HEK293 (cell line): ENCODE measurements around the gene ARHGEF7.

Experiments
- KLF1 ChIP-seq: fragments of 450-650 bp; formaldehyde crosslinking; IDR thresholded peaks from 2 replicates; pipeline ENCODE4 v1.5.1; 2016; ENCODE audit warnings: missing biosample characterization, missing genetic modification characterization
- KLF16 ChIP-seq: fragments of 450-650 bp; formaldehyde crosslinking; IDR thresholded peaks from 2 replicates; pipeline ENCODE4 v1.5.1; 2017; ENCODE audit warnings: missing biosample characterization, missing genetic modification characterization
- KLF7 ChIP-seq: fragments of 450-650 bp; formaldehyde crosslinking; IDR thresholded peaks from 2 replicates; pipeline ENCODE4 v1.5.1; 2016; ENCODE audit warnings: missing biosample characterization, missing genetic modification characterization, borderline replicate concordance
- PBX3 ChIP-seq: sonication (generic); formaldehyde crosslinking; IDR thresholded peaks from 2 replicates; pipeline ENCODE4 v1.8.1; 2022; ENCODE audit warnings: mild to moderate bottlenecking, moderate library complexity, missing genetic modification reagents
- PRDM1 ChIP-seq: fragments of 450-650 bp; formaldehyde crosslinking; IDR thresholded peaks from 2 replicates; pipeline ENCODE4; 2016; ENCODE audit warnings: missing biosample characterization, missing genetic modification characterization
- SETDB1 ChIP-seq: IDR thresholded peaks from one replicate; pipeline ENCODE4 v1.6.1; 2017; ENCODE audit warnings: mild to moderate bottlenecking, low read length, moderate library complexity, mixed read lengths; ENCODE audit not compliant: insufficient read length
- TRIM28 ChIP-seq: IDR thresholded peaks from 2 replicates; pipeline ENCODE4 v1.6.1; 2011; ENCODE audit warnings: low read length, control low read depth, borderline replicate concordance
- TSHZ1 ChIP-seq: fragments of 450-650 bp; formaldehyde crosslinking; IDR thresholded peaks from 2 replicates; pipeline ENCODE4 v1.5.1; 2016; ENCODE audit warnings: missing biosample characterization, missing genetic modification characterization, borderline replicate concordance
- YY1 ChIP-seq: fragments of 450-650 bp; formaldehyde crosslinking; IDR thresholded peaks from 2 replicates; pipeline ENCODE4 v1.5.1; 2018; ENCODE audit warnings: missing biosample characterization, missing genetic modification characterization
- YY2 ChIP-seq: fragments of 450-650 bp; formaldehyde crosslinking; IDR thresholded peaks from 2 replicates; pipeline ENCODE4 v1.5.1; 2016; ENCODE audit warnings: missing biosample characterization, missing genetic modification characterization
- ZBTB8A ChIP-seq: fragments of 450-650 bp; formaldehyde crosslinking; IDR thresholded peaks from 2 replicates; pipeline ENCODE4 v1.5.1; 2016; ENCODE audit warnings: missing biosample characterization, missing genetic modification characterization
- ZFP41 ChIP-seq: fragments of 450-650 bp; formaldehyde crosslinking; IDR thresholded peaks from 2 replicates; pipeline ENCODE4 v1.5.1; 2016; ENCODE audit warnings: missing biosample characterization, missing genetic modification characterization, borderline replicate concordance
- ZNF24 ChIP-seq: fragments of 450-650 bp; formaldehyde crosslinking; IDR thresholded peaks from 2 replicates; pipeline ENCODE4 v1.5.1; 2016; ENCODE audit warnings: missing biosample characterization, missing genetic modification characterization
- ZNF280D ChIP-seq: fragments of 450-650 bp; formaldehyde crosslinking; IDR thresholded peaks from 2 replicates; pipeline ENCODE4 v1.5.1; 2016; ENCODE audit warnings: missing biosample characterization, missing genetic modification characterization
- ZNF362 ChIP-seq: fragments of 450-650 bp; formaldehyde crosslinking; IDR thresholded peaks from 2 replicates; pipeline ENCODE4 v1.5.1; 2016; ENCODE audit warnings: missing biosample characterization, missing genetic modification characterization
- ZNF391 ChIP-seq: fragments of 450-650 bp; formaldehyde crosslinking; IDR thresholded peaks from 2 replicates; pipeline ENCODE4 v1.5.1; 2016; ENCODE audit warnings: low read depth, missing biosample characterization, missing genetic modification characterization, borderline replicate concordance
- ZNF398 ChIP-seq: fragments of 450-650 bp; formaldehyde crosslinking; IDR thresholded peaks from 2 replicates; pipeline ENCODE4 v1.5.1; 2017; ENCODE audit warnings: missing biosample characterization, missing genetic modification characterization
- ZNF529 ChIP-seq: fragments of 450-650 bp; formaldehyde crosslinking; IDR thresholded peaks from 2 replicates; pipeline ENCODE4 v1.5.1; 2017; ENCODE audit warnings: missing genetic modification characterization, missing biosample characterization; ENCODE audit not compliant: insufficient replicate concordance
- ZNF549 ChIP-seq: fragments of 450-650 bp; IDR thresholded peaks from 2 replicates; pipeline ENCODE4 v1.5.1; 2018; ENCODE audit warnings: missing biosample characterization, missing genetic modification characterization, mild to moderate bottlenecking, inconsistent platforms, moderate library complexity
- ZNF555 ChIP-seq: fragments of 450-650 bp; formaldehyde crosslinking; conservative IDR thresholded peaks from 2 replicates; pipeline ENCODE4 v1.5.1; 2017; ENCODE audit warnings: missing biosample characterization, mild to moderate bottlenecking, missing genetic modification characterization, inconsistent platforms
- ZNF561 ChIP-seq: fragments of 450-650 bp; IDR thresholded peaks from 2 replicates; pipeline ENCODE4 v1.5.1; 2018; ENCODE audit warnings: missing biosample characterization, missing genetic modification characterization, borderline replicate concordance
- ZNF600 ChIP-seq: fragments of 450-650 bp; formaldehyde crosslinking; IDR thresholded peaks from 2 replicates; pipeline ENCODE4 v1.5.1; 2016; ENCODE audit warnings: missing biosample characterization, missing genetic modification characterization
- ZNF621 ChIP-seq: fragments of 450-650 bp; formaldehyde crosslinking; IDR thresholded peaks from 2 replicates; pipeline ENCODE4 v1.5.1; 2017; ENCODE audit warnings: missing biosample characterization, missing genetic modification characterization
- ZNF624 ChIP-seq: fragments of 450-650 bp; formaldehyde crosslinking; IDR thresholded peaks from 2 replicates; pipeline ENCODE4 v1.5.1; 2017; ENCODE audit warnings: missing biosample characterization, missing genetic modification characterization
- ZNF629 ChIP-seq: fragments of 450-650 bp; formaldehyde crosslinking; IDR thresholded peaks from 2 replicates; pipeline ENCODE4 v1.5.1; 2017; ENCODE audit warnings: missing biosample characterization, missing genetic modification characterization
- ZNF658 ChIP-seq: fragments of 450-650 bp; formaldehyde crosslinking; IDR thresholded peaks from 2 replicates; pipeline ENCODE4; 2016; ENCODE audit warnings: missing biosample characterization, missing genetic modification characterization
- ZNF701 ChIP-seq: fragments of 450-650 bp; formaldehyde crosslinking; IDR thresholded peaks from 2 replicates; pipeline ENCODE4 v1.5.1; 2016; ENCODE audit warnings: missing biosample characterization, missing genetic modification characterization
- ZNF76 ChIP-seq: fragments of 450-650 bp; formaldehyde crosslinking; IDR thresholded peaks from 2 replicates; pipeline ENCODE4; 2016; ENCODE audit warnings: low read depth, missing biosample characterization, missing genetic modification characterization, borderline replicate concordance
- ZNF777 ChIP-seq: fragments of 450-650 bp; formaldehyde crosslinking; IDR thresholded peaks from 2 replicates; pipeline ENCODE4 v1.5.1; 2017; ENCODE audit warnings: missing biosample characterization, missing genetic modification characterization, borderline replicate concordance
- ZNF837 ChIP-seq: fragments of 450-650 bp; formaldehyde crosslinking; IDR thresholded peaks from 2 replicates; pipeline ENCODE4 v1.5.1; 2016; ENCODE audit warnings: missing biosample characterization, missing genetic modification characterization

The ARHGEF7 gene

GRCh38 chr13:111153279-111153976 lies 38.3 kb downstream of the ARHGEF7 start (continued):
- TF ChIP-seq ZFP41 (tag by site-specific recombination) = no peak
- TF ChIP-seq ZNF837 = no peak
- TF ChIP-seq ZNF701 = no peak
- TF ChIP-seq ZNF549 (tag by site-specific recombination) = no peak
- TF ChIP-seq YY1 (tag by site-specific recombination) = no peak; the same call in none of the 2 replicates
- 0 out of 2 replicates have a peak, but pooled peaks have one; percentile 10 for TF ChIP-seq ZNF280D (tag by site-specific recombination)
- TF ChIP-seq ZNF555 (tag by site-specific recombination) = no peak
- peak; percentile 72; the same call in 1 of the 2 replicates for TF ChIP-seq ZNF362 (tag by site-specific recombination)
- TF ChIP-seq TRIM28 = no peak
- peak; percentile 77; the same call in 1 of the 2 replicates for TF ChIP-seq ZNF76 (tag by site-specific recombination)
- peak; percentile 58 for TF ChIP-seq ZBTB8A (tag by site-specific recombination)
- peak; percentile 58; the same call in 1 of the 2 replicates for TF ChIP-seq ZNF24 (tag by site-specific recombination)
- TF ChIP-seq ZNF621 (tag by site-specific recombination) = no peak
- TF ChIP-seq KLF7 (tag by site-specific recombination) = peak; percentile 52; the same call in 1 of the 2 replicates
- TF ChIP-seq ZNF629 (tag by site-specific recombination) = peak; percentile 74
- TF ChIP-seq SETDB1 = no peak
- TF ChIP-seq ZNF624 = no peak
- no peak for TF ChIP-seq PBX3 (CRISPR knock-in tag)
- TF ChIP-seq KLF1 (tag by site-specific recombination) = no peak; the same call in 1 of the 2 replicates
- TF ChIP-seq ZNF561 (tag by site-specific recombination) = peak; percentile 92; the same call in 1 of the 2 replicates
- no peak for TF ChIP-seq ZNF529 (tag by site-specific recombination)
- TF ChIP-seq TSHZ1 (tag by site-specific recombination) = no peak
- TF ChIP-seq ZNF777 (tag by site-specific recombination) = no peak
- TF ChIP-seq PRDM1 (tag by site-specific recombination) = no peak
- no peak for TF ChIP-seq KLF16 (tag by site-specific recombination)
- no peak for TF ChIP-seq ZNF658 (tag by site-specific recombination)
- no peak for TF ChIP-seq YY2 (tag by site-specific recombination)
- TF ChIP-seq ZNF398 (tag by site-specific recombination) = no peak
- peak; percentile 42; the same call in 1 of the 2 replicates for TF ChIP-seq ZNF391 (tag by site-specific recombination)
- peak; percentile 84 for TF ChIP-seq ZNF600 (tag by site-specific recombination)
